NK-92 (cell line): ENCODE measurements around the gene C1orf174.
A peak's percentile ranks its signal among the peaks of the same experiment; 100 is the strongest.

Source experiments
- DNase-seq: peaks from one replicate; lab custom pipeline; 2025; ENCODE audit not compliant: unreplicated experiment; lab: John Stamatoyannopoulos, UW

Gene C1orf174

DNA sequence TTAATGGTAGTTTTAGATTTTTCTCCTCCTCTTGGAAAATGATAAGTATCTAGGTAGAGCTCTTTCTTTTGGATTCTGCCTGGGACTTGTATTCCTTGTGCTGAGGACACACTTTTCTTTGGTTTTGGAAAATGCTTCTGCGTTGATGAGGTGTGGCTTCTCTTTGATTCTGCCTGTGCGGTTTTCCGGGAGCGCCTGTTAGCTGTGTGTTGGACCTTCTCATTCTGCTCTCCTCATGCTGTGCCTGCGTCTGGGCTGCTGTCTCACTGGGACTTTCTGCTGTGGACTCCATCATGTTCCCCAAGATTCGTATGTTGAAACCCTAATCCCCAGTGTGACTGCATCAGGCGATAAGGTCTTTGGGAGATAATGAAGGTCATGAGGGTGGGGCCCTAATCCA is 21.0 kb downstream of the C1orf174 start:
- DNase-seq: no peak

DNA sequence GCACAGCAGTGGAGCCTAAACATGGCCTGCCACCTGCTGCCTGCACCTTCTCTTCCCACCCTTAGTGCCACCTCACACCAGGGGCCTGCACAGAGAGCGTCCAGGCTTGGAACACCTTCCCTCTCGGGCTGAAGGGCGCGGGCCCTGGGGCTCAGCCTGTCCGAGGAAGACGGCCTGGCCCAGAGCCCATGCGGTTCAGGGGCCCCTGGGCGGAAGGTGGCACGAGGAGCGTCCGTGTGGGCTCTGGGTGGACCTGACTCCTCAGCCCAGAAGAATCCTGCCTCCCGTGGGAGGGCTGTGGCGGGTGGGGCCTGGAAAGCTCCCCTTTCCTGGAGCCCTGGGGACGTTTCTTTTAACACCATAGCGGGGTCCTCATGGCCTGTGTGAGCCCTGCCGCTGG is 23.4 kb downstream of the C1orf174 start:
- DNase-seq: no peak

DNA sequence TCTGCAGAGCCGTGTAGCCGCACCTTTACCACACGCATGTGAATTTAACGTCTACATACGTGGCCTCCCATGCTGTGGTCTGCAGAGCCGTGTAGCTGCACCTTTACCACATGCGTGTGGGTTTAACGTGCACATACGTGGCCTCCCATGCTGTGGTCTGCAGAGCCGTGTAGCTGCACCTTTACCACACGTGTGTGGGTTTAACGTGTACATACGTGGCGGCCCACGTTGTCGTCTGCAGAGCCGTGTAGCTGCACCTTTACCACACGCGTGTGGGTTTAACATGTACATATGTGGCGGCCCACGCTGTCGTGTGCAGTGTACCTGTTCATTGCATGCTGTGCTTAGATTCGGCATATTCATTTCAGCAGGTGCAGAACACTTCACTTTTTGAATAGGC is 25.3 kb downstream of the C1orf174 start:
- DNase-seq: no peak

- DNase-seq: no peak
These were observed 27.5 kb downstream of the C1orf174 start for GRCh38 chr1:3872546-3872945.

DNA sequence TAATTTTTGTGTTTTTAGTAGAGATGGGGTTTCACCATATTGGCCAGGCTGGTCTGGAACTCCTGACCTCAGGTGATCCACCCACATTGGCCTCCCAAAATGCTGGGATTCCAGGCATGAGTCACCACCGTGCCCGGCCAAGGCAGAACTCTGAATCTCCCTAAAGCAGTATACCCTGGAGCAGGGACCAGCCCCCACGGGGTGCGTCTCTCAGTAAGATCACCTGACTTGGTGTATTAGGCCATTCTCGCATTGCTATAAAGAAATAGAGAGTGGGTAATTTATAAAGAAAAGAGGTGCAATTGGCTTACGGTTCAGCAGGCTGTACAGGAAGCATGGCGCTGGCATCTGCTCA is 28.6 kb downstream of the C1orf174 start:
- no peak for DNase-seq

DNA sequence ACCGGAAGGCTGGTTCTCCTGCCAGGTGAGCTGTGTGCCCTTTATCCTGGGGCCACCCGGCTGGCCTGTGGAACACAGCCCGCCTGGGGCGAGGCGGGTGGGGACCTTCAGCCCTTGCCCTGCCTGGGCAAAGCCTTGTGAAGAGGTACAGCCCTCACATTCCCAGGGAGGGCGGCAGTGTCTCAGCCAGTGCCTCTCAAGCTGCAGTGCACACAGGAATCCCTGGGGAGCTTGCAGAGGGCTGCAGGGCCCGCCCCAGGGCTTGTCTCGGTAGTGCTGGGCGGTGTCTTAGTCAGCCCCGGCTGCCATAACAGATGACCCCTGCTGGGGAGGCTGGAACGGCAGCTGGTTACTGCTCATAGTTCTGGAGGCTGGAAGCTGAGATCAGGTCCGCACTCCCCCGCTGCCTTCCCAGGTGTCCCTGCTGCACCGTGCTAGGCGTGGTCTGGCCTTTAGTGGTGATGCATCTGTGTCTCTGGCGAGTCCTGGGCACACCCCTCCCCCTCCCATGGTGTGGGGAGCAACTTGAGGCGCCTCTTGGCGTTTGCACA is 30.2 kb downstream of the C1orf174 start:
- no peak for DNase-seq

DNA sequence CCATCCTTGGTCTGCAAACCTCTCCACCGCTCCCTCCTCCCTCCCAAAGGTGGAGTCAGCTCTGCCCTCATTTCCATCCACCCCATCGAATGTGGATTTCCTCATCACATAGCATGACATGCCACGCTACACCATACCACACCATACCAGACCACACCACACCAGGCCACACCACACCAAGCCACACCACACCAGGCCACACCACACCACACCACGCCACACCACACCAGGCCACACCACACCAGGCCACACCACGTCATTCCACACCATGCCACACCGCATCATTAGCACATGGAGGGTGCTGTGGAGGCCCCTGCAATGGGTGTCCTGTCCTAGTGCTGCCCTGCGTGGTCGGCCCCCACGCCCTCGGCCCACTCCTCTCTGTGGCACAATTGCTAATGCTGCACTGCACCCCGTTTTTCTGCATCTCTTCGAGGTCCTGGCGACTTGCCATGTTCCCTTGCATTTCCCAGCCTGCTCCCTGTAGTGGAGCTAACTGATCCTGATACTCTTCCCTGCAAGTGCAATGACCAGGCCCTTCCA is 31.5 kb downstream of the C1orf174 start:
- no peak for DNase-seq

- no peak for DNase-seq
These were observed 34.4 kb downstream of the C1orf174 start for GRCh38 chr1:3865606-3866160.

DNA sequence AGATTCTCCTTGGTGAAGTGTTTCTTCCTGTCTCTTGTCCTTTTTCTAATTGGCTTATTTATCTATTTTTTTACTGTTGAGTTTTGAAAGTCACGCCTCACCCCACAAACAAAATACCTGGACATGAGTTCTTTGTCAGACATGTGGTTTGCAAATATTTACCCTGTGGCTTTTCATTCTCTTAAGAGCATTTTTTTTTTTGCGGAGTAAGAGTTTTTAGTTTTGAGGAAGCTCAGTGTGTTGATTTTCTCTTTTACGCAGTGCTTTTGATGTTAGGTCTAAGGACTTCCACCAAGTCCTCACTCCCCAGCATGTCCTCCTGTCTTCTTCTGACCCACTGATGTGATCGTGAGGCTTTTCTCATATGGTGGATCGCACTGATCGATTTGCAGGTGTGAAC is 35.2 kb downstream of the C1orf174 start:
- no peak for DNase-seq

GRCh38 chr1:3863231-3863935 is 36.7 kb downstream of the C1orf174 start:
- no peak for DNase-seq

- DNase-seq: no peak
These were observed 41.7 kb downstream of the C1orf174 start for GRCh38 chr1:3858231-3858981.

GRCh38 chr1:3857791-3858129 is 42.3 kb downstream of the C1orf174 start:
- DNase-seq: no peak

GRCh38 chr1:3856923-3857790 is 42.9 kb downstream of the C1orf174 start, which contains the start of the genes CEP104 and DFFB:
Gene CEP104, minus strand, starts transcription at chr1:3857211. Its CDS starts 4,804 bp downstream, at chr1:3852407.
Gene DFFB, plus strand, starts transcription at chr1:3857476. Its CDS starts 128 bp downstream, at chr1:3857604.
- DNase-seq: peak; percentile 91

GRCh38 chr1:3852711-3853485 is 47.2 kb downstream of the C1orf174 start:
- DNase-seq: no peak

DNA sequence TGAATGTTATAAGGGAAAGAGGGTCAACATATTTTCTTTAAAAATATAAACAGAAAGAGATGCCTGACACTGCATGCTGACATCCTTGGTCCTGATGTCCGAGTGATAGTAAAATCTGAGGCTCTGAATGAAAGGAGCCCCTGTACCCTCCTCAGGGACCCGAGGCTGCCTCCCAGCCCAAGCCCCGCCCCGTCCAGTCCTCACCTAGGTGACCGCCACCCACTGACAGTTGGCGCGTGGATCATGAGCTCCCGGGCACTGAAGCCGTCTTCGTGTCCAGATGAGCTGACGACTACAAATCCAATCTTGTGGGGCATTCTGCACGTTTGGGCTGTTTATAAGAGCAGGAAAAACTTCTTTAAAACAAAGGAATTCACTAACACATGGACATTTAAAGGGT is 48.0 kb downstream of the C1orf174 start:
- DNase-seq: no peak

GRCh38 chr1:3851292-3851691 is 48.8 kb downstream of the C1orf174 start:
- DNase-seq: no peak

DNA sequence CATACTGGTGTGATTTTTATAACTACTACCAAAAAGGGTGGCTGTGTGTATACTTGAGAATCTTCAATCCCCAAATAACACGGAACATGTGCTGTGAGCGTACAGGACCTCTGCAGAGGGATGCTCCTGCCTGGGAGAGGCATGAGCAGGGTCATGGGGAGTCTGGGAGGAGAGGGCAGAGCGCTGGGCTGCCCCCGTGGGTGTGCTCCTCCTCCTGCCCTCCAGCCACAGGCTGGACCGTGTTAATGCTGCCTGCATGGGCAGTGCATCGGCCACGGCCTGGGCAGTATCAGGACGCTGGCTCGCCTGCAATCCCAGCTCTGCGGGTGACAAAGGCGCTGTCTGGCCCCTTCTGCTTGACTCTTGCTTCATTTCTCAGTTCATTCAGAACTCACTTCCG is 49.2 kb downstream of the C1orf174 start:
- no peak for DNase-seq

GRCh38 chr1:3847081-3847480 is 53.0 kb downstream of the C1orf174 start:
- DNase-seq: no peak

DNA sequence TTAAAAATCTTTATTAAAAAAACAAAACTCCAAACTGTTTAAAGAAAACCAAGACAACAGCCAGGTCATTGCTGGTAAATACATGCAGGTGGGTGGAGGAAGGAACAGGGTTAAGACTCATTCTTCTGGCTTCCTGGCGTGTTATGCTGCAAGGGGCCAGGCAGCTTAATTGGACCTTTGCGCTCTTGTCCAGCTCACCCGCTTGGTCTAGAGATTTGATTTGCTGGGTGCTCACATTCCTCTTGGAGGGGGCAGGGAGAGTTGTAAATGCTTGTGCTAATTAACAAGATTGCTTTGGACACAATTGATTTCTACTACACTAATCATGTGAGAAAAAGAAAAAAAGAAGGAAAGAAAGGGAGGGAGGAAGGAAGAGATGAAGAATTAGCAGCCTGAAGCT is 53.5 kb downstream of the C1orf174 start:
- no peak for DNase-seq

DNA sequence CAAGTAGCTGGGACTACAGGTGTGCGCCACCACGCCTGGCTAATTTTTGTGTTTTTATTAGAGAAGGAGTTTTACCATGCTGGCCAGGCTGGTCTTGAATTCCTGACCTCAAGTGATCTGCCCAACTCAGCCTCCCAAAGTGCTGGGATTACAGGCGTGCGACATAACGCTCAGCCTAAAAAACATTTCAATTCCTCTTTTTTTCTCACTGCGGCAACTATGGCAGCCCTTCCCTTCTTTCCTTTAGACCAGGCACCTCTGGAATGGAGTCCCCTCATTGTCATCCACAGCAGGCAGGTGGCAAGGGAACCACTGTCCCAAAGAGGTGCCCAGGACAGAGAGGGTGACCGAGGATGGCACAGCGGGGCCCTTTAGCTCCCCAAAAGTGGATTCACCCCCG is 57.2 kb downstream of the C1orf174 start:
- no peak for DNase-seq
